ENCODE data around the gene MNAT1.

The MNAT1 gene

DNA sequence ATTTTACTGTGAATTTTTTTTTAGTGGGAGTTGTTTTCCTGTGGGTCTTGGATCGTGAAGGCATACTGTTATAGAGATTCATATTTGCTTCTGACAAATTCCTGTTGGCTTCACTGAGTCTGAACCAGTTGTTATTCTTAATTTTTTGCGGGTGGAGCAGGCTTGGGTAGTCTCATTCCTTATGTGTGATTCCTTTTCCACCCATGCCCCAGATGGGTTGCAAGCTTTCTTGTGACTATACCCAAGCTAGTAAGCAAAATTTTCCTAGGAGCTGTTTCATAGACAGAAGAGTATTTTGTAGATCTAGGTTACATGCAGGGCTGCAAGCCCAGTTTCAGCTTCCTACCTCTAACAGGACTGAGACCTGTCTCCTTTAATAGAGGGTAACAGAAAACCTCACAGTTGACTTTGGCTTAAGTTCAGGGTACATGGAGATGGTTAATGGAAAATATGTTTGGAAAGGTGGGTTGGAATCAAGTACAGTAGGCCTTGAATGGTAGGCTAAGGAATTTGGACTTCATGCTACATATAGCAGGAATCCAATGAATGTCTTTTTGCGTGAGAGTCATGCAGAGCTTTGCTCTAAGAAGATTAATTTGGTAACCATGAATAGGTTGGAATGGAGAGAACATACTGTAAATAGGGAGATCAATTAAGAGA lies 217.3 kb downstream of the MNAT1 start:
- no peak overlapping the region for H3K4me2 ChIP-seq (ENCODE audit: insufficient read depth, low read length)
- no peaks in the 10 kb centered on the region for H3K79me2 ChIP-seq (ENCODE audit: insufficient read depth, low read length)
- TF ChIP-seq EZH2 (IDR thresholded peaks at IDR 0.05; ENCODE audit: borderline replicate concordance, low read depth, low read length, severe bottlenecking) = no peak
- TF ChIP-seq, protein P1, sequence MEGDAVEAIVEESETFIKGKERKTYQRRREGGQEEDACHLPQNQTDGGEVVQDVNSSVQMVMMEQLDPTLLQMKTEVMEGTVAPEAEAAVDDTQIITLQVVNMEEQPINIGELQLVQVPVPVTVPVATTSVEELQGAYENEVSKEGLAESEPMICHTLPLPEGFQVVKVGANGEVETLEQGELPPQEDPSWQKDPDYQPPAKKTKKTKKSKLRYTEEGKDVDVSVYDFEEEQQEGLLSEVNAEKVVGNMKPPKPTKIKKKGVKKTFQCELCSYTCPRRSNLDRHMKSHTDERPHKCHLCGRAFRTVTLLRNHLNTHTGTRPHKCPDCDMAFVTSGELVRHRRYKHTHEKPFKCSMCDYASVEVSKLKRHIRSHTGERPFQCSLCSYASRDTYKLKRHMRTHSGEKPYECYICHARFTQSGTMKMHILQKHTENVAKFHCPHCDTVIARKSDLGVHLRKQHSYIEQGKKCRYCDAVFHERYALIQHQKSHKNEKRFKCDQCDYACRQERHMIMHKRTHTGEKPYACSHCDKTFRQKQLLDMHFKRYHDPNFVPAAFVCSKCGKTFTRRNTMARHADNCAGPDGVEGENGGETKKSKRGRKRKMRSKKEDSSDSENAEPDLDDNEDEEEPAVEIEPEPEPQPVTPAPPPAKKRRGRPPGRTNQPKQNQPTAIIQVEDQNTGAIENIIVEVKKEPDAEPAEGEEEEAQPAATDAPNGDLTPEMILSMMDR (IDR thresholded peaks at IDR 0.05; ENCODE audit: borderline replicate concordance, extremely low read depth, low read length, poor library complexity, severe bottlenecking) = no peak
- DNase-seq (no peak), ATAC-seq (ENCODE audit: insufficient read depth, low read depth) (no peak)
- no peaks in the 10 kb centered on the region for H3K27me3 ChIP-seq (ENCODE audit: insufficient read depth, low read length, poor library complexity)
- no peaks in the 10 kb centered on the region for H3K4me1 ChIP-seq (ENCODE audit: insufficient read depth, low read length)
- H3K9ac ChIP-seq (ENCODE audit: low read depth, low read length) = no peak overlapping the region
- H4K20me1 ChIP-seq (ENCODE audit: insufficient read depth, low read length) = no peaks in the 10 kb centered on the region
- no peak overlapping the region for H3K4me3 ChIP-seq (ENCODE audit: low read depth in 1 of 2, low read length in 2 of 2)
- H3K36me3 ChIP-seq (ENCODE audit: insufficient read depth, low read length) = no peaks in the 10 kb centered on the region
- H2AFZ ChIP-seq (ENCODE audit: low read depth, low read length) = no peak overlapping the region
- no peak overlapping the region for H3K27ac ChIP-seq (ENCODE audit: low read length)
- H3K9me3 ChIP-seq (ENCODE audit: insufficient read depth, low read length, severe bottlenecking) = peaks cover 4% of the 10 kb centered on the region

DNA sequence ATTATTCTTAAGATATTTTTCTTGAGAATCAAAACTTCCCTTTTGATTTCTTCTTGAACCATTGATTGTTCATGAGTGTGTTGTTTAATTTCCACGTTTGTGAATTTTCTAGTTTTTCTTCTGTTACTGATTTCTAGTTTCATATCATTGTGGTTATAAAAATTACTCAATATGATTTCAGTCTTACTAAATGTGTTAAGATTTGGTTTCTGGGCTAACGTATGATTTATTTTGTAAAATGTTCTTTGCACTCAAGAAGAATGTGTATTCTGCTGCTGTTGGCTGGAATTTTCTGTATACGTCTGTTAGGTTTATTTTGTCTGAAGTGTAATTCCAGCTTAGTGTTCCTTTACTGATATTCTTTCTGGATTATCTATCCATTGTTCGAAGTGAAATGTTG lies 221.6 kb downstream of the MNAT1 start:
- Histone ChIP-seq H3K9me3 (ENCODE audit: insufficient read depth, low read length, severe bottlenecking) (peaks cover 17% of the 10 kb centered on the region), H2AFZ (ENCODE audit: low read depth, low read length) (no peak overlapping the region), H4K20me1 (ENCODE audit: insufficient read depth, low read length) (no peaks in the 10 kb centered on the region), H3K27me3 (ENCODE audit: insufficient read depth, low read length, poor library complexity) (no peaks in the 10 kb centered on the region), H3K79me2 (ENCODE audit: insufficient read depth, low read length) (no peaks in the 10 kb centered on the region), H3K4me2 (ENCODE audit: insufficient read depth, low read length) (no peak overlapping the region), H3K36me3 (ENCODE audit: insufficient read depth, low read length) (peaks cover 3% of the 10 kb centered on the region; the same call in 1 of the 2 replicates), H3K27ac (ENCODE audit: low read length) (no peak overlapping the region), H3K4me3 (ENCODE audit: low read depth in 1 of 2, low read length in 2 of 2) (no peak overlapping the region), H3K9ac (ENCODE audit: low read depth, low read length) (no peak overlapping the region), H3K4me1 (ENCODE audit: insufficient read depth, low read length) (no peaks in the 10 kb centered on the region)
- no peak for TF ChIP-seq EZH2 (IDR thresholded peaks at IDR 0.05; ENCODE audit: borderline replicate concordance, low read depth, low read length, severe bottlenecking)
- TF ChIP-seq, protein P1 (IDR thresholded peaks at IDR 0.05; ENCODE audit: borderline replicate concordance, extremely low read depth, low read length, poor library complexity, severe bottlenecking) = no peak
- no peak for ATAC-seq (ENCODE audit: insufficient read depth, low read depth)
- no peak for DNase-seq

DNA sequence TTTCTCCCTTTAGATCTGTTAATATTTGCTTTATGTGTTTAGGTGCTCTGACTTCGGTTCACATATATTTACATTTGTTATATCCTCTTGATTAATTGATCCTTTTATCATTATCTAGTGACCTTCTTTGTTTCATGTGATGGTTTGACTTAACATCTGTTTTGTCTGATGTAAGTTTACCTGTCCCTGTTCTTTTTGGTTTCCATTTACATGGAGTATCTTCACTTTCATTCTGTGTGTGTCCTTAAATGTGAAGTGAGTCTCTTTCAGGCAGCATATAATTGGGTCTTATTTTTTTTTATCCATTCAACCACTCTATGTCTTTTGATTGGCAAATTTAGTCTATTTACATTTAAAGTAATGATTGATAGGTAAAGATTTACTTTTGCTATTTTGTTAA lies 222.1 kb downstream of the MNAT1 start:
- no peaks in the 10 kb centered on the region for H3K27me3 ChIP-seq (ENCODE audit: insufficient read depth, low read length, poor library complexity)
- no peaks in the 10 kb centered on the region for H4K20me1 ChIP-seq (ENCODE audit: insufficient read depth, low read length)
- DNase-seq = no peak
- TF ChIP-seq, protein P1 (IDR thresholded peaks at IDR 0.05; ENCODE audit: borderline replicate concordance, extremely low read depth, low read length, poor library complexity, severe bottlenecking) = no peak
- no peak for TF ChIP-seq EZH2 (IDR thresholded peaks at IDR 0.05; ENCODE audit: borderline replicate concordance, low read depth, low read length, severe bottlenecking)
- no peaks in the 10 kb centered on the region for H3K4me1 ChIP-seq (ENCODE audit: insufficient read depth, low read length)
- H3K9ac ChIP-seq (ENCODE audit: low read depth, low read length) = no peak overlapping the region
- H3K27ac ChIP-seq (ENCODE audit: low read length) = no peak overlapping the region
- H3K9me3 ChIP-seq (ENCODE audit: insufficient read depth, low read length, severe bottlenecking) = peaks cover 17% of the 10 kb centered on the region
- H3K79me2 ChIP-seq (ENCODE audit: insufficient read depth, low read length) = no peaks in the 10 kb centered on the region
- H3K4me2 ChIP-seq (ENCODE audit: insufficient read depth, low read length) = no peak overlapping the region
- no peak overlapping the region for H3K4me3 ChIP-seq (ENCODE audit: low read depth in 1 of 2, low read length in 2 of 2)
- H3K36me3 ChIP-seq (ENCODE audit: insufficient read depth, low read length) = peaks cover 3% of the 10 kb centered on the region; the same call in 1 of the 2 replicates
- no peak for ATAC-seq (ENCODE audit: insufficient read depth, low read depth)
- no peak overlapping the region for H2AFZ ChIP-seq (ENCODE audit: low read depth, low read length)
